VCaP (cell line): ENCODE data around the gene SCN7A.
"Not testable (repeated sequence)": the region's sequence is repeated elsewhere in the genome, so short reads cannot be mapped to it uniquely, and the experiment has no call there.

Experiments
- H3K27ac ChIP-seq: fragments of 450-650 bp; 2 replicates; pipeline ENCODE4 v1.5.1; 2017
- TF ChIP-seq, protein P1 (sequence below): fragments of 450-650 bp; conservative IDR thresholded peaks from 2 replicates; pipeline ENCODE4 v1.5.1; 2017; ENCODE audit warnings: mild to moderate bottlenecking, moderate library complexity

SCN7A gene

DNA sequence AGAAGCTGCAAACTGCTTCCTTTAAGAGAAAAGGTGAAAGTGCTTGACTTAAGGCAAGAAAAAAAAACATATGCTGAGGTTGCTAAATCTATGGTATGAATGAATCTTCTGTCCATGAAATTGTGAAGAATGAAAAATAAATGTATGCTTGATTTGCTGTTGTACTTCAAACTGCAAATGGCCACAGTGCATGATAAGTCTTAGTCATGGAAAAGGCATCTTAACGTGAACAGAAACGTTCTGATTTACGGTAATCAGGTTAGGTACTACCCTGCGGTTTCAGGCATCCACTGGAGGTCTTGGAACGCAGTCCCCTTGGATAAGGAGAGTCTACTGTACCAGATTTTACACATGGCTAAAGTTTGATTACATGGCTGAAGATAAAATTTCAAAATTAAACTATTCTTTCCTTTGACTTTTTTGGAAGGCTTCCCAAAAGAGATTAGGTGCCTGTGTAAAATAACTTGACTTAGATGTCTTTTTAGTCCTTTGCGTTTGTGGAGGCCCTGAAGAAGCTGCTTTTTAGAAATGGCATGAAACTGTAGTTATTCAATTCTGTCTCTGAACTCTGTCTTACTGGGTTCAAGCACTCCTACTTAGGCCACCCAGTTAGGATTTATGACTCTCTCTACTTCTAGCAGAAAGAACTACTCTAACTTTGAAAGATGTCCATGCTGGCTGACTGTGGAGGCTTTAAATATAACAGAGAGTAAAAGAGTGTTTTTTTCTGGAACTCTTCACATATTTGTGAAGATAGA lies 82.4 kb downstream of the SCN7A start:
- H3K27ac ChIP-seq = no peak overlapping the region
- TF ChIP-seq, protein P1, sequence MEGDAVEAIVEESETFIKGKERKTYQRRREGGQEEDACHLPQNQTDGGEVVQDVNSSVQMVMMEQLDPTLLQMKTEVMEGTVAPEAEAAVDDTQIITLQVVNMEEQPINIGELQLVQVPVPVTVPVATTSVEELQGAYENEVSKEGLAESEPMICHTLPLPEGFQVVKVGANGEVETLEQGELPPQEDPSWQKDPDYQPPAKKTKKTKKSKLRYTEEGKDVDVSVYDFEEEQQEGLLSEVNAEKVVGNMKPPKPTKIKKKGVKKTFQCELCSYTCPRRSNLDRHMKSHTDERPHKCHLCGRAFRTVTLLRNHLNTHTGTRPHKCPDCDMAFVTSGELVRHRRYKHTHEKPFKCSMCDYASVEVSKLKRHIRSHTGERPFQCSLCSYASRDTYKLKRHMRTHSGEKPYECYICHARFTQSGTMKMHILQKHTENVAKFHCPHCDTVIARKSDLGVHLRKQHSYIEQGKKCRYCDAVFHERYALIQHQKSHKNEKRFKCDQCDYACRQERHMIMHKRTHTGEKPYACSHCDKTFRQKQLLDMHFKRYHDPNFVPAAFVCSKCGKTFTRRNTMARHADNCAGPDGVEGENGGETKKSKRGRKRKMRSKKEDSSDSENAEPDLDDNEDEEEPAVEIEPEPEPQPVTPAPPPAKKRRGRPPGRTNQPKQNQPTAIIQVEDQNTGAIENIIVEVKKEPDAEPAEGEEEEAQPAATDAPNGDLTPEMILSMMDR = no peak

DNA sequence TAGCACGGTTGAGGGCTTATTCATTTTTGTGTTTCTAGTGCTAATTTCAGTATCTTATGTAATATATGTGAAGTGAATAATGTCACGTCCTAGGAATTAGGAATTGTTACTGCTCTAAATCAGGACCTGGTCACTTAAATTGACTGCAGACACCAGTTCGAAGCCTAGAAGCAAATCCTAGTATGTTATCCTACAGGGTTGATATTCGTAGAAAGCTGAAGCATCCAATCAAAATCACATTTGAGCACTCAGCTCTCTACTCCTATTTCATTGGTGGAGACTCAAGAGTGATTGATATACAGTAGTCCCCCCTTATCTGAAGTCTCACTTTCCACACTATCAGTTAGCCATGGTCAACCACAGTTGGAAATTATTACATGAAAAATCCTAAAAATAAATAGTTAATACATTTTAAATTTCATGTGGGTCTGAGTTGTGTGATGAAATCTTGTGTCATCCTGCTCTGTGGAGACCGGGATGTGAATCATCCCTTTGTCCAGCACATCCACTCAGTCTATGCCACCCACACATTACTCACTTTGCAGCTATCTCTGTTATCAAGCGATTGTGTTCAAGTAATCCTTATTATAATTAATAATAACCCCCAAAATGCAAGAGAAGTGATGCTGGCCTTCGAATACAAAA lies 83.1 kb downstream of the SCN7A start:
- no peak overlapping the region for H3K27ac ChIP-seq
- TF ChIP-seq, protein P1 = no peak

DNA sequence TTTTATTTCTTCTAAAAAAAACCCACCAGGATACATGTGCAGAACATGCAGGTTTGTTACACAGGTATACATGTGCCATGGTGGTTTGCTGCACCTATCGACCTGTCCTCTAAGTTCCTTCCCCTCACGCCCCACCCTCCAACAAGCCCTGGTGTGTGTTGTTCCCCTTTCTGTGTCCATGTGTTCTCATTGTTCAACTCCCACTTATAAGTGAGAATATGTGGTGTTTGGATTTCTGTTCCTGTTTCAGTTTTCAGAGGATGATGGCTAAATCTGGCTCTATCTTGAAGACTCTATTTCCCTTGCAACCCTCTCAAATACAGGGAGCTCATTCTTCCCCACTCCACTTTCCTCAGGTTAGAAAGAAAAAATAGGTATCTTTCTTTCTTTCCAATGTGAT lies 86.3 kb downstream of the SCN7A start:
- not testable (repeated sequence) for H3K27ac ChIP-seq

DNA sequence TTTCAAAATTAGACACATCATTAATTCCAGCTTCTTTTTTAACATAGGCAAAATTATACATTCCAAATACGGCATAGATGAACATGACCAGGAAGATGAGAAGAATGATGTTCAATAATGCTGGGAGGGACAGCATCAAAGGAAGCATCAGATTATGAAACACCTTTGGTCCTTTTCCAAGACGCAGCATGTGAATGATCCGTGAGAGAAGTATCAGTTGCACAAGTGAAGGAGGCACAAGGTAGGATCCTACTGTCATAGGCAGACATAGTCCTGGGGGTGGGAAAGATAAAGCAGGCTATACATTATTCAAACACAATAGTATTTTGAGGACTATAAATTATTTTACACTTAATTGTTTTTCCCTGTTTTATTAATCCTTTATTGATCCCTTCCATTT lies 87.7 kb downstream of the SCN7A start:
- TF ChIP-seq, protein P1 = no peak

DNA sequence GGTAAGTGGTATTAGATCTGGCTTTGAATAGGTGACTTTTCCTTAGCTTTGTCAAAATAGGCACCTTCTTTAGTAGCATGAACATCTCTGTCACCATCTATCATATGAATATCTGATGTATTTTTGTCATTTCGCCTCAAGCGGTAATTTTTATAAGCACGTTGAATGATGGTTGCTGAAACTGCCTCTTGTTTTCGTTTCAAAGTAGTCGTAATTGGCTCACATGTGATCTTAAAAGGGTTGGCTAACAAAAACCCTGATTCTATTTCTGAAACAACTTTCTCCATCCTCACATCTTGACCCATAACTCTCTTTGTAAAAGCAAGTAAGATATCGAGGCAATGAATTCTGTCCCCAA lies 88.5 kb downstream of the SCN7A start:
- H3K27ac ChIP-seq = no peak overlapping the region
- TF ChIP-seq, protein P1 = no peak

More for the DNA sequence above, 87.7 kb downstream of the SCN7A start:
- H3K27ac ChIP-seq = no peak overlapping the region

DNA sequence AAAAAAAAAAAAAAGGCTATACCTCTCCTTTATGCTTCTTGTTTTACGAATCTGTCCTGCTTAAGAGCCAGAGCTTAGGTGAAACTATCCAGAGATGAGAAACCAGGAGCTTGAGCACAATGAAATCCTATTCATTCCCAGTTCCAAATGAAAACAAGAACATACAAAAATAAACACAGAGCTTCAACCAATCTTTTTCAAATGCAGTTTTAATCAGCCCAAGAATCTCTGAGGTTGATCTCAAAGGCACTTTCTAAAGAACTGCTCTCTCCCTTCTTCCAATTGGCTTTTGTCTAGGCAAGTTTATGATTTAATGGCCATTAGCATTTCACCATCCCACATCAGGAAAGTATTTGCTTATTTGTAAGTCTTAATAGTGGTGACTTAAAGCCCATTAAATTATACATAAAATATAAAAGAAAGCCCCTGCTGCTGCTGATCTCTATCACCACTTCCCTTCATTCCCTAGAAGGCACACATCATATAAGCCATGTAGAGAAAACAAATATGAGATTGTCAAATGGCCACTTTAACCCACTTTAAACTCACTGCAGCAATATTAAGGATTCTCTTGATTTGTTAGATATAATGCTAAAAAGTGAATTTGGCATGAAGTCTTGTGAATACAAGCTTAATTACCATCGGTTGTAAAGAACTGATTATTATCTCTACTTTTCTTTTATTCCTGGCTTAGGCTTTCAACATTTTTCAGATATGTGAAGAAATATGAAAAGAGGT lies 89.0 kb downstream of the SCN7A start:
- H3K27ac ChIP-seq = no peak overlapping the region
- TF ChIP-seq, protein P1 = no peak

DNA sequence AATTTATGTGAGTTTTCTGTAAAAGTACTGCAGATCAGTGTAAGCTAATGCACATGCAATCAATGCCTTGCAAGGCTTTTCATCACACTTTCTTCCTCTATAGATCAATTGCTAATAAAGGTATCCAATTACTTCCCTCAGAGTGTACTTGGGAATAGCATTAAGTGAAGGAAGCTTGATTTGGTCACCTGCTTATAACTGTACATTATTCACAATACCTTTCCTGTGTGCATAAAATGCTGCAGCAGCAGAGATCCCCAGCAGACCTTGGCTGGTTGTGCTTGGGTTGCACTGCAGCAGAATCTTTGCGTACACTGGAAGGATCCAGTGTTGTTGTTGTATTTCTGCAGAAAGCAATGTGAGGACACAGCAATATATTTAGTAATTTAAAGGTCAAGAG lies 99.8 kb downstream of the SCN7A start:
- TF ChIP-seq, protein P1 = no peak
- no peak overlapping the region for H3K27ac ChIP-seq
